Measurements from ENCODE around the gene DHX36. TPM values are rescaled to one million over a fixed set of nuclear protein-coding genes. Genes with fewer than 3 reads are reported as not detected.

DHX36 gene
- polyA plus RNA-seq, 3 donors: 4.7 to 31.5 (median 5.7) TPM

- 100% methylated on average over 1 of the region's 1 CpG for WGBS (ENCODE audit: insufficient coverage)
- Histone ChIP-seq H2AFZ (ENCODE audit: insufficient read depth, low read depth, low read length, poor library complexity, severe bottlenecking) (no peak overlapping the region), H3K79me2 (ENCODE audit: insufficient read depth, low read length) (no peaks in the 10 kb centered on the region), H3K27me3 (ENCODE audit: control insufficient read depth in 2 of 2, insufficient read depth in 2 of 2, low read length in 2 of 2) (no peaks in the 10 kb centered on the region), H4K20me1 (ENCODE audit: insufficient read depth, low read length) (no peaks in the 10 kb centered on the region), H3K36me3 (replicated peaks in 1 of 2; ENCODE audit: control insufficient read depth in 1 of 2, insufficient read depth in 2 of 2, low read length in 2 of 2) (no peaks in the 10 kb centered on the region), H3K4me3 (replicated peaks in 1 of 3; ENCODE audit: low read depth in 2 of 3, low read length in 3 of 3) (no peak overlapping the region), H3K4me2 (replicated peaks; ENCODE audit: extremely low read depth, low read length, poor library complexity, severe bottlenecking) (no peak overlapping the region), H3K9me3 (replicated peaks in 1 of 2; ENCODE audit: control insufficient read depth in 1 of 2, insufficient read depth in 1 of 2, low read length in 2 of 2) (no peaks in the 10 kb centered on the region), H3K4me1 (ENCODE audit: control insufficient read depth in 1 of 2, insufficient read depth in 2 of 2, low read length in 2 of 2) (no peaks in the 10 kb centered on the region), H3K9ac (ENCODE audit: insufficient read depth, low read length, poor library complexity, severe bottlenecking) (no peak overlapping the region), H3K27ac (ENCODE audit: low read depth in 1 of 2, low read length in 2 of 2) (no peak overlapping the region)
- TF ChIP-seq, protein P1, sequence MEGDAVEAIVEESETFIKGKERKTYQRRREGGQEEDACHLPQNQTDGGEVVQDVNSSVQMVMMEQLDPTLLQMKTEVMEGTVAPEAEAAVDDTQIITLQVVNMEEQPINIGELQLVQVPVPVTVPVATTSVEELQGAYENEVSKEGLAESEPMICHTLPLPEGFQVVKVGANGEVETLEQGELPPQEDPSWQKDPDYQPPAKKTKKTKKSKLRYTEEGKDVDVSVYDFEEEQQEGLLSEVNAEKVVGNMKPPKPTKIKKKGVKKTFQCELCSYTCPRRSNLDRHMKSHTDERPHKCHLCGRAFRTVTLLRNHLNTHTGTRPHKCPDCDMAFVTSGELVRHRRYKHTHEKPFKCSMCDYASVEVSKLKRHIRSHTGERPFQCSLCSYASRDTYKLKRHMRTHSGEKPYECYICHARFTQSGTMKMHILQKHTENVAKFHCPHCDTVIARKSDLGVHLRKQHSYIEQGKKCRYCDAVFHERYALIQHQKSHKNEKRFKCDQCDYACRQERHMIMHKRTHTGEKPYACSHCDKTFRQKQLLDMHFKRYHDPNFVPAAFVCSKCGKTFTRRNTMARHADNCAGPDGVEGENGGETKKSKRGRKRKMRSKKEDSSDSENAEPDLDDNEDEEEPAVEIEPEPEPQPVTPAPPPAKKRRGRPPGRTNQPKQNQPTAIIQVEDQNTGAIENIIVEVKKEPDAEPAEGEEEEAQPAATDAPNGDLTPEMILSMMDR (IDR thresholded peaks at IDR 0.05): no peak
- Mint-ChIP-seq H3K4me1 (no peaks in the 10 kb centered on the region), H3K9me3 (no peaks in the 10 kb centered on the region), H3K27me3 (ENCODE audit: low read depth in 3 of 3) (peaks cover 0 to 2% (median 0%) of the 10 kb centered on the region in 3 donors), H3K36me3 (no peaks in the 10 kb centered on the region), H3K27ac (no peak overlapping the region), H3K4me3 (no peak overlapping the region)
- intact Hi-C loops (cut with micrococcal nuclease): no loop called here
- DNase-seq: no peak
Measured at GRCh38 chr3:154235330-154235729, 89.0 kb downstream of the DHX36 start.

DNA sequence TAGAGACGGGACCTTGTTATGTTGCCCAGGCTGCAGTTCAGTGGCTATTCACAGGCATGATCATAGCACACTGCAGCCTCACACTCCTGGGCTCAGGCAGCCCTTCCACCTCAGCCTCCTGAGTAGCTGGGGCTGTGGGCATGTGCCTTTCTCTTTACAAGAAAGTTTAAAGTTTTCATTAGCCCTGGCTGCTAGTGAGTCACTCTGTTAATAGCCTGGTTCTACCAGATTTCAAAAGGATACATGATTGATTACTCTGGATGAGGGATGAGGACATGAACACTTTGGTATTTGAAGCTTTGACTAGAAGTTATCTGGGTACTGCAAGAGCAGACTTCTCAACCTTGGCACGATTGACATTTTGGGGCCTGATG lies 95.1 kb downstream of the DHX36 start:
- H3K27ac ChIP-seq (ENCODE audit: low read depth in 1 of 2, low read length in 2 of 2): no peak overlapping the region
- WGBS (ENCODE audit: insufficient coverage): no CpG with 5 or more reads among the region's 2 CpGs
- no peaks in the 10 kb centered on the region for H4K20me1 ChIP-seq (ENCODE audit: insufficient read depth, low read length)
- TF ChIP-seq, protein P1 (IDR thresholded peaks at IDR 0.05): no peak
- Mint-ChIP-seq H3K4me1 (peaks cover 8% of the 10 kb centered on the region), H3K4me3 (no peak overlapping the region), H3K36me3 (no peaks in the 10 kb centered on the region), H3K27ac (no peak overlapping the region), H3K9me3 (no peaks in the 10 kb centered on the region), H3K27me3 (ENCODE audit: low read depth in 3 of 3) (peaks cover 0 to 2% (median 0%) of the 10 kb centered on the region in 3 donors)
- H3K4me3 ChIP-seq (replicated peaks in 1 of 3; ENCODE audit: low read depth in 2 of 3, low read length in 3 of 3): no peak overlapping the region
- no peaks in the 10 kb centered on the region for H3K9me3 ChIP-seq (replicated peaks in 1 of 2; ENCODE audit: control insufficient read depth in 1 of 2, insufficient read depth in 1 of 2, low read length in 2 of 2)
- no peak overlapping the region for H3K9ac ChIP-seq (ENCODE audit: insufficient read depth, low read length, poor library complexity, severe bottlenecking)
- intact Hi-C loops (cut with micrococcal nuclease): no loop called here
- no peaks in the 10 kb centered on the region for H3K36me3 ChIP-seq (replicated peaks in 1 of 2; ENCODE audit: control insufficient read depth in 1 of 2, insufficient read depth in 2 of 2, low read length in 2 of 2)
- H3K4me1 ChIP-seq (ENCODE audit: control insufficient read depth in 1 of 2, insufficient read depth in 2 of 2, low read length in 2 of 2): peaks cover 5 to 10% of the 10 kb centered on the region in 2 donors
- H2AFZ ChIP-seq (ENCODE audit: insufficient read depth, low read depth, low read length, poor library complexity, severe bottlenecking): no peak overlapping the region
- no peaks in the 10 kb centered on the region for H3K79me2 ChIP-seq (ENCODE audit: insufficient read depth, low read length)
- H3K4me2 ChIP-seq (replicated peaks; ENCODE audit: extremely low read depth, low read length, poor library complexity, severe bottlenecking): no peak overlapping the region
- no peaks in the 10 kb centered on the region for H3K27me3 ChIP-seq (ENCODE audit: control insufficient read depth in 2 of 2, insufficient read depth in 2 of 2, low read length in 2 of 2)
- no peak for DNase-seq

All from CD14-positive monocyte (primary cell).